Colonic mucosa (tissue), 4 donors: Measurements from ENCODE around the gene CMKLR1. TPM values are rescaled to one million over a fixed set of nuclear protein-coding genes. Genes with fewer than 3 reads are reported as not detected.

Source experiments
- DNase-seq: peaks from one replicate; pipeline ENCODE4 v3.0.0-alpha.2; 2020
- H3K27ac ChIP-seq: fragments of 200-600 bp; one replicate; pipeline ENCODE4 v1.8.0; 2021
- H3K27me3 ChIP-seq: fragments of 200-600 bp; one replicate; pipeline ENCODE4 v1.8.0; 2021
- H3K36me3 ChIP-seq: fragments of 200-600 bp; one replicate; pipeline ENCODE4 v1.8.0; 2021
- H3K4me1 ChIP-seq: fragments of 200-600 bp; one replicate; pipeline ENCODE4 v1.8.0; 2021; ENCODE audit warnings: mild to moderate bottlenecking
- H3K4me3 ChIP-seq: fragments of 200-600 bp; one replicate; pipeline ENCODE4 v1.8.0; 2021
- H3K9ac ChIP-seq, 2 donors: one replicate each; pipeline ENCODE4 v1.7.0; 2013; ENCODE audit warnings: control low read depth in 2 of 2, low read depth in 2 of 2, low read length in 2 of 2
- H3K9me3 ChIP-seq: fragments of 200-600 bp; one replicate; pipeline ENCODE4 v1.8.0; 2021
- intact Hi-C: fragments of 100-400 bp; cut with DNase I; formaldehyde crosslinking; loops from one replicate; pipeline ENCODE4 v1.14.1; 2022
- total RNA-seq, 2 donors: library from RNA; stranded (reverse); fragmentation: NEBNext Ultra II Directional in 1 of 2; extraction: Animal tissue kit (Norgen Biotek cat#: 25700) in 1 of 2; gene quantifications; one replicate each; pipeline ENCODE4 v1.2.1, GENCODE V29; 2021
- TF ChIP-seq, protein P1 (sequence below): fragments of 200-600 bp; IDR thresholded peaks from one replicate; pipeline ENCODE4 v1.8.0; 2022; ENCODE audit warnings: antibody characterized with exemption, mild to moderate bottlenecking
- donor health status: healthy.
- donor health status: DM: no; HTN: no; CAD: no.
- donor health status: DM: no; HTN: no; CAD: no.

CMKLR1 gene
- total RNA-seq, 2 donors from 2014 or later: 3.0 to 4.9 TPM

DNA sequence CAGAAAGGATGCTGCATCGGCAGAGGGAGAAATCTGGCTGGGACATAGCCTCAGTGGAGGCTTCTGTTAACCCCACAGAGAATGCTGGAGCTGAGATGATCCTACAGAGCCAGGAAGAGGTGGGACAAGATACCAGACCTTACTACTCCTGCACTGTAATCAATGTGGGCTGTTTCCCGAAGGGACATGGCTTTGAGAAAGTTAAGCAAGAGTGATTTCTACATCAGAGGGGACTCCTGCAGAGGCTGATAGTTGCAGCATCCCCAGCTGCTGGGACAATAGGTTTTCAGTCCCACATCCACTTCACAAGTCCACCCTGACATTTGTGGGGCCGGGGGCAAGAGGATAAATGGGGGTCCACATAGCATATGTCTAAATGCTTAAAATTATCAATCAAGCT is 22.5 kb upstream of the CMKLR1 start:
- no peak for DNase-seq
- no peak overlapping the region for H3K4me3 ChIP-seq
- no peaks in the 10 kb centered on the region for H3K27me3 ChIP-seq
- H3K4me1 ChIP-seq: no peaks in the 10 kb centered on the region
- no peaks in the 10 kb centered on the region for H3K36me3 ChIP-seq
- H3K27ac ChIP-seq: no peak overlapping the region
- TF ChIP-seq, protein P1, sequence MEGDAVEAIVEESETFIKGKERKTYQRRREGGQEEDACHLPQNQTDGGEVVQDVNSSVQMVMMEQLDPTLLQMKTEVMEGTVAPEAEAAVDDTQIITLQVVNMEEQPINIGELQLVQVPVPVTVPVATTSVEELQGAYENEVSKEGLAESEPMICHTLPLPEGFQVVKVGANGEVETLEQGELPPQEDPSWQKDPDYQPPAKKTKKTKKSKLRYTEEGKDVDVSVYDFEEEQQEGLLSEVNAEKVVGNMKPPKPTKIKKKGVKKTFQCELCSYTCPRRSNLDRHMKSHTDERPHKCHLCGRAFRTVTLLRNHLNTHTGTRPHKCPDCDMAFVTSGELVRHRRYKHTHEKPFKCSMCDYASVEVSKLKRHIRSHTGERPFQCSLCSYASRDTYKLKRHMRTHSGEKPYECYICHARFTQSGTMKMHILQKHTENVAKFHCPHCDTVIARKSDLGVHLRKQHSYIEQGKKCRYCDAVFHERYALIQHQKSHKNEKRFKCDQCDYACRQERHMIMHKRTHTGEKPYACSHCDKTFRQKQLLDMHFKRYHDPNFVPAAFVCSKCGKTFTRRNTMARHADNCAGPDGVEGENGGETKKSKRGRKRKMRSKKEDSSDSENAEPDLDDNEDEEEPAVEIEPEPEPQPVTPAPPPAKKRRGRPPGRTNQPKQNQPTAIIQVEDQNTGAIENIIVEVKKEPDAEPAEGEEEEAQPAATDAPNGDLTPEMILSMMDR: no peak
- intact Hi-C loops: no loop called here
- H3K9me3 ChIP-seq: no peaks in the 10 kb centered on the region
- no peak overlapping the region for H3K9ac ChIP-seq

- intact Hi-C loops: no loop called here
- H3K36me3 ChIP-seq: no peaks in the 10 kb centered on the region
Measured at GRCh38 chr12:108360487-108360886, 21.4 kb upstream of the CMKLR1 start.

GRCh38 chr12:108360057-108360456 is 20.9 kb upstream of the CMKLR1 start:
- no peaks in the 10 kb centered on the region for H3K36me3 ChIP-seq
- no peaks in the 10 kb centered on the region for H3K4me1 ChIP-seq
- no peak overlapping the region for H3K9ac ChIP-seq
- TF ChIP-seq, protein P1: no peak
- intact Hi-C loops: no loop called here
- no peaks in the 10 kb centered on the region for H3K27me3 ChIP-seq
- no peak overlapping the region for H3K4me3 ChIP-seq
- no peaks in the 10 kb centered on the region for H3K9me3 ChIP-seq
- no peak for DNase-seq
- no peak overlapping the region for H3K27ac ChIP-seq

More at GRCh38 chr12:108360487-108360886, 21.4 kb upstream of the CMKLR1 start:
- TF ChIP-seq, protein P1: no peak
- no peak for DNase-seq
- H3K27ac ChIP-seq: no peak overlapping the region
- no peak overlapping the region for H3K9ac ChIP-seq
- H3K9me3 ChIP-seq: no peaks in the 10 kb centered on the region
- no peaks in the 10 kb centered on the region for H3K27me3 ChIP-seq
- H3K4me3 ChIP-seq: no peak overlapping the region
- no peaks in the 10 kb centered on the region for H3K4me1 ChIP-seq

DNA sequence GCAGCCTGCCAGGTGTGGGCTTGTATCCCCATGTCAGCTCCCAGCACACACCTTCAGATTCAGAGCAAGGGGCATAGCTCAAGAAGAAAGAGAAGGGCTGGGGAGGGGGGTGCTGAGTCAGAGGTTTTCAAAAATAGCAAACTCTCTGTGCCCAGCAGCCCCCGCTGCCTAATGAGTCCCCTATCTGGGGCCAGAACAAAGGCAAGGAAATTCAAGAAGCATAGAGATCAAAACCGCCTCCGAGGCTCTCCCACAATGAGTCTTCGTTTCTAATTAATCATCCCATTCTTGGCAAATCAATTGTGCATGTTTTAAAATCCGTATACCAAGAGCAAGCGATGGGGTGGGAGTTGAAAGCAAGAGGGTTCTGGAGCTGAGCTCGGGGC is 19.5 kb upstream of the CMKLR1 start:
- no peaks in the 10 kb centered on the region for H3K4me1 ChIP-seq
- H3K36me3 ChIP-seq: no peaks in the 10 kb centered on the region
- DNase-seq: no peak
- no peaks in the 10 kb centered on the region for H3K9me3 ChIP-seq
- no peaks in the 10 kb centered on the region for H3K27me3 ChIP-seq
- intact Hi-C loops: no loop called here
- no peak overlapping the region for H3K9ac ChIP-seq
- TF ChIP-seq, protein P1: no peak
- H3K27ac ChIP-seq: no peak overlapping the region
- H3K4me3 ChIP-seq: no peak overlapping the region

DNA sequence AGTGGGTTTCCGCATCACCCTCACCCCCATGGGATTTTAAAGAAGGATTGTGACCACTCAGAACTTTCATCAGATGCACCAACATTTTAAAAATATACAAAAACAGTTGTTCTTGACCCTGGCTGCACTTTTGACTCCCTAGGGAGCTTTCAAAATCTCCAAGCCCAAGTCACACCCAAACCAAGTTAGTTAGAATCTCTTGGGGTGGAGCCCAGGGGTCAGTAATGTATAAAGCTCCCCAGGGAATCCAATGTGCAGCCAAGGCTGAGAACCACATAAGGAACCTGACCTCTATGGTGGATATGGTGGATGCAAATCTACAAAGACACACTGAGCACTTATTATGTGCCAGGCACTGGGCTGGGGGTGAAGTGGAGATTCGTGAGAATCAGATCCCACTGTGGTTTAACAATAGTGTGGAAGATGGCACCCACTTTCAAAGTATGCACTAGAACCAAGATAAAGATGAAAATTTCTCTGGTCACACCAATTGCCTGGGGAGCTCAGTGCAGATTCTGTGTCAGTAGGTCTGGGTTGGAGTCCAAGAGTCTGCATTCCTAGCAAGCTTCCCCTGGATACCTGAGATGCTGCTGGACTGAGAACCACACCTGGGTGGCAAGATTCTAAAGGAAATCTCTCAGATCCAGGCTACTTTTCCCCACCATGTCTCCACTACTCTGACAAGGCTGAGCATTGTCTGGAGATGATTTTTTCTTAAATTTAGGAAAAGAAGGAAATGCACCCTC is 18.9 kb upstream of the CMKLR1 start:
- Histone ChIP-seq H3K27ac (no peak overlapping the region), H3K9ac (no peak overlapping the region), H3K27me3 (no peaks in the 10 kb centered on the region), H3K4me1 (no peaks in the 10 kb centered on the region), H3K9me3 (no peaks in the 10 kb centered on the region), H3K4me3 (no peak overlapping the region), H3K36me3 (no peaks in the 10 kb centered on the region)
- no peak for DNase-seq
- TF ChIP-seq, protein P1: no peak
- intact Hi-C loops: no loop called here
